ENCODE measurements around the gene TJP3. TPM values are rescaled to one million over a fixed set of nuclear protein-coding genes. Genes with fewer than 3 reads are reported as not detected.

Gene TJP3
- total and polyA plus RNA-seq, 10 of the 15 experiments (the other 5 are each of a cell fraction or from before 2014, with no cell fraction given): 0.04 to 1.2 (median 0.29) TPM; not detected in 6

DNA sequence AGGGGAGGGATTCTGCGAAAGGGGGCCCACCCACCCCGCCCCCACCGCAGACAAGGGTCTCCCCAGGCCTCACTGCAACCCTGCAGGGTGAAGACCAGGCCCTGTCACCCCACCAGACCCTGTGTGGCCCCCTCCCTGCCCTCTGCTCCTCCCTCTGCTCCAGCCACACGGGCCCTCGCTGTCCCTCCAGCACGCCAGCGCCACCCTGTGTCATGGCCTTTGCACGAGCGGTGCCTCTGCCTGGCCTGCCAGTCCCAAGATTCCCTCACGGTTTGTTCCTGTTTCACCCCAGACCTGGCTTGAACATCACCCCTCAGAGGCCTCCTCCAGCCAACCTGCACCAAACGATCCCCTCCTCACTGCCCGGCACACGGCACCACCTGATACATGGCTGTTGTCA, 35.2 kb upstream of the TJP3 start:
- no TSS peak for BruUV-seq (replicated peaks)
- Histone ChIP-seq H3K9ac (ENCODE audit: control insufficient read depth, insufficient read depth, low read length) (no peak overlapping the region), H3K4me3 (no peak overlapping the region), H3K27me3 (replicated peaks in 1 of 2; ENCODE audit: control insufficient read depth in 2 of 2, insufficient read depth in 2 of 2, low read length in 1 of 2) (no peaks in the 10 kb centered on the region), H3K79me2 (ENCODE audit: control insufficient read depth, insufficient read depth, low read length) (no peaks in the 10 kb centered on the region), H3K36me3 (ENCODE audit: control insufficient read depth in 2 of 2, insufficient read depth in 2 of 2, low read length in 1 of 2) (no peaks in the 10 kb centered on the region; a peak in 1 of 4 replicates), H3K9me3 (replicated peaks; ENCODE audit: control insufficient read depth, insufficient read depth, low read length) (no peaks in the 10 kb centered on the region), H3K4me1 (ENCODE audit: control insufficient read depth, insufficient read depth, low read length) (peaks cover 15% of the 10 kb centered on the region), H3K4me2 (ENCODE audit: control insufficient read depth, insufficient read depth) (no peak overlapping the region), H3K27ac (ENCODE audit: control insufficient read depth, insufficient read depth) (no peak overlapping the region), H2AFZ (ENCODE audit: control insufficient read depth, low read depth, low read length) (no peak overlapping the region), H4K20me1 (ENCODE audit: control insufficient read depth, insufficient read depth) (no peaks in the 10 kb centered on the region; the same call in none of the 2 replicates)
- DNase-seq (ENCODE audit: low read depth, low spot score) (no peak), FAIRE-seq (no peak), ATAC-seq (no peak)
- SMC1A ChIA-PET (ENCODE audit: uncharacterized antibody, unreplicated experiment): no interaction called here
- RAD21 ChIA-PET (ENCODE audit: unreplicated experiment): no interaction called here
- intact Hi-C loops (cut with micrococcal nuclease; ENCODE audit: unreplicated experiment): no loop called here
- CTCF ChIA-PET: no interaction called here
- POLR2A ChIA-PET: no interaction called here
- 86% methylated on average over 12 of the region's 13 CpGs for WGBS (ENCODE audit: insufficient coverage, insufficient replicate concordance, low lambda C conversion rate, missing lambda C conversion rate)
- in situ Hi-C loops (cut with MboI): no loop called here
- TF ChIP-seq TAF1 (IDR thresholded peaks at IDR 0.05; ENCODE audit: borderline replicate concordance, low read depth, low read length) (no peak), NFYB (IDR thresholded peaks at IDR 0.05; ENCODE audit: insufficient read depth, low read depth, low read length) (no peak), SPI1 (IDR thresholded peaks at IDR 0.05; ENCODE audit: borderline replicate concordance, insufficient read depth, low read depth, low read length) (no peak)
- TF ChIP-seq, protein P1, sequence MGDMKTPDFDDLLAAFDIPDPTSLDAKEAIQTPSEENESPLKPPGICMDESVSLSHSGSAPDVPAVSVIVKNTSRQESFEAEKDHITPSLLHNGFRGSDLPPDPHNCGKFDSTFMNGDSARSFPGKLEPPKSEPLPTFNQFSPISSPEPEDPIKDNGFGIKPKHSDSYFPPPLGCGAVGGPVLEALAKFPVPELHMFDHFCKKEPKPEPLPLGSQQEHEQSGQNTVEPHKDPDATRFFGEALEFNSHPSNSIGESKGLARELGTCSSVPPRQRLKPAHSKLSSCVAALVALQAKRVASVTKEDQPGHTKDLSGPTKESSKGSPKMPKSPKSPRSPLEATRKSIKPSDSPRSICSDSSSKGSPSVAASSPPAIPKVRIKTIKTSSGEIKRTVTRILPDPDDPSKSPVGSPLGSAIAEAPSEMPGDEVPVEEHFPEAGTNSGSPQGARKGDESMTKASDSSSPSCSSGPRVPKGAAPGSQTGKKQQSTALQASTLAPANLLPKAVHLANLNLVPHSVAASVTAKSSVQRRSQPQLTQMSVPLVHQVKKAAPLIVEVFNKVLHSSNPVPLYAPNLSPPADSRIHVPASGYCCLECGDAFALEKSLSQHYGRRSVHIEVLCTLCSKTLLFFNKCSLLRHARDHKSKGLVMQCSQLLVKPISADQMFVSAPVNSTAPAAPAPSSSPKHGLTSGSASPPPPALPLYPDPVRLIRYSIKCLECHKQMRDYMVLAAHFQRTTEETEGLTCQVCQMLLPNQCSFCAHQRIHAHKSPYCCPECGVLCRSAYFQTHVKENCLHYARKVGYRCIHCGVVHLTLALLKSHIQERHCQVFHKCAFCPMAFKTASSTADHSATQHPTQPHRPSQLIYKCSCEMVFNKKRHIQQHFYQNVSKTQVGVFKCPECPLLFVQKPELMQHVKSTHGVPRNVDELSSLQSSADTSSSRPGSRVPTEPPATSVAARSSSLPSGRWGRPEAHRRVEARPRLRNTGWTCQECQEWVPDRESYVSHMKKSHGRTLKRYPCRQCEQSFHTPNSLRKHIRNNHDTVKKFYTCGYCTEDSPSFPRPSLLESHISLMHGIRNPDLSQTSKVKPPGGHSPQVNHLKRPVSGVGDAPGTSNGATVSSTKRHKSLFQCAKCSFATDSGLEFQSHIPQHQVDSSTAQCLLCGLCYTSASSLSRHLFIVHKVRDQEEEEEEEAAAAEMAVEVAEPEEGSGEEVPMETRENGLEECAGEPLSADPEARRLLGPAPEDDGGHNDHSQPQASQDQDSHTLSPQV (IDR thresholded peaks at IDR 0.05): no peak
- TF ChIP-seq, protein P2, sequence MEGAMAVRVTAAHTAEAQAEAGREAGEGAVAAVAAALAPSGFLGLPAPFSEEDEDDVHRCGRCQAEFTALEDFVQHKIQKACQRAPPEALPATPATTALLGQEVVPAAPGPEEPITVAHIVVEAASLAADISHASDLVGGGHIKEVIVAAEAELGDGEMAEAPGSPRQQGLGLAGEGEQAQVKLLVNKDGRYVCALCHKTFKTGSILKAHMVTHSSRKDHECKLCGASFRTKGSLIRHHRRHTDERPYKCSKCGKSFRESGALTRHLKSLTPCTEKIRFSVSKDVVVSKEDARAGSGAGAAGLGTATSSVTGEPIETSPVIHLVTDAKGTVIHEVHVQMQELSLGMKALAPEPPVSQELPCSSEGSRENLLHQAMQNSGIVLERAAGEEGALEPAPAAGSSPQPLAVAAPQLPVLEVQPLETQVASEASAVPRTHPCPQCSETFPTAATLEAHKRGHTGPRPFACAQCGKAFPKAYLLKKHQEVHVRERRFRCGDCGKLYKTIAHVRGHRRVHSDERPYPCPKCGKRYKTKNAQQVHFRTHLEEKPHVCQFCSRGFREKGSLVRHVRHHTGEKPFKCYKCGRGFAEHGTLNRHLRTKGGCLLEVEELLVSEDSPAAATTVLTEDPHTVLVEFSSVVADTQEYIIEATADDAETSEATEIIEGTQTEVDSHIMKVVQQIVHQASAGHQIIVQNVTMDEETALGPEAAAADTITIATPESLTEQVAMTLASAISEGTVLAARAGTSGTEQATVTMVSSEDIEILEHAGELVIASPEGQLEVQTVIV (IDR thresholded peaks at IDR 0.05; ENCODE audit: borderline replicate concordance, partially characterized antibody): no peak
- TF ChIP-seq, protein P3, sequence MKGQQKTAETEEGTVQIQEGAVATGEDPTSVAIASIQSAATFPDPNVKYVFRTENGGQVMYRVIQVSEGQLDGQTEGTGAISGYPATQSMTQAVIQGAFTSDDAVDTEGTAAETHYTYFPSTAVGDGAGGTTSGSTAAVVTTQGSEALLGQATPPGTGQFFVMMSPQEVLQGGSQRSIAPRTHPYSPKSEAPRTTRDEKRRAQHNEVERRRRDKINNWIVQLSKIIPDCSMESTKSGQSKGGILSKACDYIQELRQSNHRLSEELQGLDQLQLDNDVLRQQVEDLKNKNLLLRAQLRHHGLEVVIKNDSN (IDR thresholded peaks at IDR 0.05; ENCODE audit: borderline replicate concordance, extremely low read length, insufficient read depth, low read depth, low read length): no peak
- TF ChIP-seq, protein P4, sequence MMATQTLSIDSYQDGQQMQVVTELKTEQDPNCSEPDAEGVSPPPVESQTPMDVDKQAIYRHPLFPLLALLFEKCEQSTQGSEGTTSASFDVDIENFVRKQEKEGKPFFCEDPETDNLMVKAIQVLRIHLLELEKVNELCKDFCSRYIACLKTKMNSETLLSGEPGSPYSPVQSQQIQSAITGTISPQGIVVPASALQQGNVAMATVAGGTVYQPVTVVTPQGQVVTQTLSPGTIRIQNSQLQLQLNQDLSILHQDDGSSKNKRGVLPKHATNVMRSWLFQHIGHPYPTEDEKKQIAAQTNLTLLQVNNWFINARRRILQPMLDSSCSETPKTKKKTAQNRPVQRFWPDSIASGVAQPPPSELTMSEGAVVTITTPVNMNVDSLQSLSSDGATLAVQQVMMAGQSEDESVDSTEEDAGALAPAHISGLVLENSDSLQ (IDR thresholded peaks at IDR 0.05): no peak

All from GM12878 (cell line).